HepG2 (cell line): ENCODE results near the gene SPATA33. TPM values are rescaled to one million over a fixed set of nuclear protein-coding genes. Genes with fewer than 3 reads are reported as not detected.

Source experiments
- AKAP8 ChIP-seq: sonication (generic); formaldehyde crosslinking; IDR thresholded peaks from 2 replicates; pipeline ENCODE4 v1.5.1; 2020; ENCODE audit warnings: mild to moderate bottlenecking, missing genetic modification reagents
- ARID2 ChIP-seq: sonication (generic); formaldehyde crosslinking; IDR thresholded peaks from 2 replicates; pipeline ENCODE4 v1.8.1; 2022; ENCODE audit warnings: mild to moderate bottlenecking, missing genetic modification reagents, borderline replicate concordance
- CCAR2 ChIP-seq: fragments of 200-400 bp; formaldehyde crosslinking; optimal IDR thresholded peaks from 2 replicates; pipeline ENCODE3; 2018; ENCODE audit warnings: low read depth, mild to moderate bottlenecking, low read length, moderate library complexity
- KLF13 ChIP-seq: sonication (generic); formaldehyde crosslinking; IDR thresholded peaks from 2 replicates; pipeline ENCODE4 v1.4.0; 2020; ENCODE audit warnings: mild to moderate bottlenecking, missing genetic modification reagents
- LCORL ChIP-seq, 2 experiments: fragments of 450-650 bp in 1 of 2; sonication (generic) in 1 of 2; formaldehyde crosslinking in 1 of 2; IDR thresholded peaks; 2 replicates each; pipeline versions ENCODE4 v1.5.0 to v1.6.1; 2017 to 2020; ENCODE audit warnings: antibody characterized with exemption in 1 of 2, missing genetic modification reagents in 1 of 2
- MTF2 ChIP-seq: sonication (generic); formaldehyde crosslinking; IDR thresholded peaks from 2 replicates; pipeline ENCODE4 v1.5.0; 2020; ENCODE audit warnings: missing genetic modification reagents, borderline replicate concordance
- NFKBIZ ChIP-seq: IDR thresholded peaks from 2 replicates; pipeline ENCODE4 v1.6.1; 2018; ENCODE audit warnings: missing genetic modification reagents, missing compliant biosample characterization
- PAWR ChIP-seq: sonication (generic); formaldehyde crosslinking; IDR thresholded peaks from 2 replicates; pipeline ENCODE4 v1.4.0; 2020; ENCODE audit warnings: missing genetic modification reagents, mild to moderate bottlenecking, borderline replicate concordance
- RBAK ChIP-seq: sonication (generic); formaldehyde crosslinking; IDR thresholded peaks from 2 replicates; pipeline ENCODE4 v1.5.1; 2020; ENCODE audit warnings: mild to moderate bottlenecking, missing genetic modification reagents
- RFXAP ChIP-seq: sonication (generic); formaldehyde crosslinking; IDR thresholded peaks from 2 replicates; pipeline ENCODE4 v1.4.0; 2020; ENCODE audit warnings: missing genetic modification reagents, borderline replicate concordance
- SP140L ChIP-seq: sonication (generic); formaldehyde crosslinking; IDR thresholded peaks from 2 replicates; pipeline ENCODE4 v1.4.0; 2020; ENCODE audit warnings: missing genetic modification reagents, borderline replicate concordance
- TCF12 ChIP-seq, 2 experiments: fragments of 450-650 bp in 1 of 2; sonication (generic) in 1 of 2; formaldehyde crosslinking in 1 of 2; IDR thresholded peaks; 2 replicates each; pipeline versions ENCODE4 v1.6.1 to v1.8.0; 2017 to 2022; ENCODE audit warnings: antibody characterized with exemption in 1 of 2, mild to moderate bottlenecking in 1 of 2, missing genetic modification reagents in 1 of 2, moderate library complexity in 1 of 2
- ZBTB33 ChIP-seq: sonication (generic); formaldehyde crosslinking; IDR thresholded peaks from 2 replicates; pipeline ENCODE4 v1.4.0; 2020; ENCODE audit warnings: missing genetic modification reagents
- ZBTB34 ChIP-seq: sonication (generic); formaldehyde crosslinking; IDR thresholded peaks from 2 replicates; pipeline ENCODE4 v1.8.0; 2022; ENCODE audit warnings: mild to moderate bottlenecking, missing genetic modification reagents
- ZFP91 ChIP-seq: sonication (generic); formaldehyde crosslinking; IDR thresholded peaks from 2 replicates; pipeline ENCODE4 v1.9.0; 2022; ENCODE audit warnings: missing genetic modification reagents, mild to moderate bottlenecking, borderline replicate concordance
- ZKSCAN1 ChIP-seq: fragments of 150-350 bp; IDR thresholded peaks from 2 replicates; pipeline ENCODE4 v1.6.1; 2014; ENCODE audit warnings: low read length
- ZNF253 ChIP-seq: sonication (generic); formaldehyde crosslinking; IDR thresholded peaks from 2 replicates; pipeline ENCODE4 v1.8.0; 2022; ENCODE audit warnings: mild to moderate bottlenecking, missing genetic modification reagents, borderline replicate concordance
- ZNF329 ChIP-seq: sonication (generic); formaldehyde crosslinking; IDR thresholded peaks from 2 replicates; pipeline ENCODE4 v1.9.0; 2021; ENCODE audit warnings: low read depth, mild to moderate bottlenecking, missing genetic modification reagents
- ZNF432 ChIP-seq: sonication (generic); formaldehyde crosslinking; IDR thresholded peaks from 2 replicates; pipeline ENCODE4 v1.5.0; 2020; ENCODE audit warnings: missing genetic modification reagents, mild to moderate bottlenecking, borderline replicate concordance
- ZNF558 ChIP-seq: sonication (generic); formaldehyde crosslinking; IDR thresholded peaks from 2 replicates; pipeline ENCODE4 v1.9.0; 2022; ENCODE audit warnings: mild to moderate bottlenecking, missing genetic modification reagents, borderline replicate concordance
- ZNF746 ChIP-seq: sonication (generic); formaldehyde crosslinking; IDR thresholded peaks from 2 replicates; pipeline ENCODE4 v1.8.0; 2022; ENCODE audit warnings: mild to moderate bottlenecking, missing genetic modification reagents
- ZNF777 ChIP-seq: sonication (generic); formaldehyde crosslinking; IDR thresholded peaks from 2 replicates; pipeline ENCODE4 v1.4.0; 2020; ENCODE audit warnings: missing genetic modification reagents
- ZNF878 ChIP-seq: sonication (generic); formaldehyde crosslinking; IDR thresholded peaks from 2 replicates; pipeline ENCODE4 v1.8.1; 2023; ENCODE audit warnings: mild to moderate bottlenecking, missing genetic modification reagents, moderate library complexity
- ZZZ3 ChIP-seq: sonication (generic); formaldehyde crosslinking; IDR thresholded peaks from 2 replicates; pipeline ENCODE4 v1.4.0; 2020; ENCODE audit warnings: missing genetic modification reagents, mild to moderate bottlenecking, borderline replicate concordance
- polyA plus RNA-seq, 8 experiments: library from polyadenylated mRNA; depleted of rRNA in 3 of 8; stranded (reverse) in 7 of 8; unstranded in 1 of 8; fragments of >200 nt; fragmentation: Illumina TruSeq in 4 of 8; extraction: Trizol in 4 of 8; gene quantifications; 2 replicates each; pipeline versions ENCODE4 v1.2.1 to v1.2.3, GENCODE V29; 2011 to 2016; ENCODE audit warnings: low read depth in 4 of 8, missing spikeins in 1 of 8, mixed read lengths in 1 of 8; ENCODE audit not compliant: insufficient read depth in 1 of 8
- total RNA-seq, 5 experiments: library from RNA; depleted of rRNA; stranded (reverse); fragments of >200 nt; fragmentation: Illumina TruSeq; extraction: Trizol; gene quantifications; 2 replicates each; pipeline ENCODE4 v1.2.3, GENCODE V29; 2016; ENCODE audit warnings: low read depth in 1 of 5
- TF ChIP-seq, protein P1 (sequence below): IDR thresholded peaks from 2 replicates; pipeline ENCODE4 v1.6.1; 2016

The SPATA33 gene
- total and polyA plus RNA-seq, 2 of the 13 experiments (the other 11 are each of a cell fraction or from before 2014, with no cell fraction given), result 5.7 to 11.0 TPM

- TF ChIP-seq ZNF432 (CRISPR knock-in tag) (no peak), LCORL (IDR thresholded peaks at IDR 0.05) (no peak), LCORL (CRISPR knock-in tag; IDR thresholded peaks at IDR 0.05) (peak; percentile 98), ZBTB34 (peak; percentile 76; the same call in 1 of the 2 replicates), ZNF253 (no peak), CCAR2 (peak; percentile 49), ZBTB33 (CRISPR knock-in tag) (peak; percentile 69), ZNF746 (CRISPR knock-in tag) (peak; percentile 46), ZNF878 (no peak; the same call in 1 of the 2 replicates), SP140L (no peak), ZNF777 (CRISPR knock-in tag) (no peak), ZNF329 (CRISPR knock-in tag) (no peak), ARID2 (CRISPR knock-in tag) (no peak), NFKBIZ (CRISPR knock-in tag) (0 out of 2 replicates have a peak, but pooled peaks have one; percentile 59), RFXAP (CRISPR knock-in tag) (peak; percentile 91; the same call in 1 of the 2 replicates), ZKSCAN1 (peak; percentile 8; the same call in 1 of the 2 replicates), ZZZ3 (CRISPR knock-in tag) (no peak), RBAK (CRISPR knock-in tag) (no peak), ZNF558 (no peak), TCF12 (IDR thresholded peaks at IDR 0.05) (no peak), TCF12 (CRISPR knock-in tag; IDR thresholded peaks at IDR 0.05) (no peak), AKAP8 (CRISPR knock-in tag) (no peak), KLF13 (CRISPR knock-in tag) (peak; percentile 90), ZFP91 (CRISPR knock-in tag) (peak; percentile 72), MTF2 (CRISPR knock-in tag) (no peak), PAWR (CRISPR knock-in tag) (no peak)
- TF ChIP-seq, protein P1, sequence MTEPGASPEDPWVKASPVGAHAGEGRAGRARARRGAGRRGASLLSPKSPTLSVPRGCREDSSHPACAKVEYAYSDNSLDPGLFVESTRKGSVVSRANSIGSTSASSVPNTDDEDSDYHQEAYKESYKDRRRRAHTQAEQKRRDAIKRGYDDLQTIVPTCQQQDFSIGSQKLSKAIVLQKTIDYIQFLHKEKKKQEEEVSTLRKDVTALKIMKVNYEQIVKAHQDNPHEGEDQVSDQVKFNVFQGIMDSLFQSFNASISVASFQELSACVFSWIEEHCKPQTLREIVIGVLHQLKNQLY (CRISPR knock-in tag), result peak; percentile 73
Observed at GRCh38 chr16:89700100-89700648, 42.5 kb downstream of the SPATA33 start (continued).
